ENCODE results near the gene ZFYVE19.

GRCh38 chr15:40812721-40813425 lies 6.0 kb downstream of the ZFYVE19 start:
- TF ChIP-seq POLR2A (IDR thresholded peaks at IDR 0.05): no peak
- no peak for TF ChIP-seq CTCF (IDR thresholded peaks at IDR 0.05)
